Choroid plexus epithelial cell (primary cell): ENCODE measurements around the gene PITPNM1.

Experiments
- DNase-seq: peaks from one replicate; pipeline ENCODE4 v3.0.0-alpha.2; 2010; ENCODE audit warnings: low read depth
- H3K4me3 ChIP-seq: 2 replicates; pipeline ENCODE4 v1.5.1; 2011; ENCODE audit warnings: low read depth, mild to moderate bottlenecking, control low read depth, low read length, moderate library complexity
- CTCF ChIP-seq: conservative IDR thresholded peaks from 2 replicates; pipeline ENCODE4 v1.5.1; 2011; ENCODE audit warnings: low read depth, mild to moderate bottlenecking, control low read depth, inconsistent platforms, low read length, moderate library complexity

Gene PITPNM1

GRCh38 chr11:67523556-67524479 lies 18.7 kb upstream of the PITPNM1 start:
- TF ChIP-seq CTCF, result no peak
- H3K4me3 ChIP-seq, result no peak overlapping the region
- no peak for DNase-seq

GRCh38 chr11:67522844-67523555 lies 17.8 kb upstream of the PITPNM1 start, which contains the start of gene CABP2:
TSS of gene CABP2 (minus strand) at chr11:67523446. CDS start at chr11:67523326, 120 bp downstream.
- no peak within 1 kb of the TSS for H3K4me3 ChIP-seq
- TF ChIP-seq CTCF, result no peak
- DNase-seq, result no peak

GRCh38 chr11:67522338-67522737 lies 17.2 kb upstream of the PITPNM1 start:
- DNase-seq, result no peak
- TF ChIP-seq CTCF, result no peak

GRCh38 chr11:67521924-67522323 lies 16.8 kb upstream of the PITPNM1 start:
- no peak overlapping the region for H3K4me3 ChIP-seq
- no peak for TF ChIP-seq CTCF
- no peak for DNase-seq

More at GRCh38 chr11:67522338-67522737, 17.2 kb upstream of the PITPNM1 start:
- H3K4me3 ChIP-seq, result no peak overlapping the region

- DNase-seq, result no peak
- TF ChIP-seq CTCF, result no peak
- no peak overlapping the region for H3K4me3 ChIP-seq
These were observed 16.0 kb upstream of the PITPNM1 start for GRCh38 chr11:67520856-67521824.

- TF ChIP-seq CTCF, result no peak
- no peak overlapping the region for H3K4me3 ChIP-seq
- no peak for DNase-seq
These were observed 14.6 kb upstream of the PITPNM1 start for GRCh38 chr11:67519726-67520125.
